HG03469 (cell line): ENCODE data around the gene COL8A2.

Source experiments
- ATAC-seq: cut with Tn5 transposase; IDR thresholded peaks from one replicate; pipeline ENCODE4 v1.9.1; 2021; ENCODE audit warnings: mild to moderate bottlenecking, moderate library complexity, moderate number of reproducible peaks; ENCODE audit not compliant: unreplicated experiment

Gene COL8A2

GRCh38 chr1:36070349-36070748 lies 54.7 kb downstream of the COL8A2 start:
- ATAC-seq = no peak

GRCh38 chr1:36068866-36069265 lies 56.2 kb downstream of the COL8A2 start:
- ATAC-seq = no peak

- no peak for ATAC-seq
These were observed 57.2 kb downstream of the COL8A2 start for GRCh38 chr1:36067871-36068270.

GRCh38 chr1:36062315-36062714 lies 62.7 kb downstream of the COL8A2 start:
- ATAC-seq = no peak

- ATAC-seq = no peak
These were observed 69.3 kb downstream of the COL8A2 start for GRCh38 chr1:36055706-36056105.

GRCh38 chr1:36053978-36054377 lies 71.0 kb downstream of the COL8A2 start:
- no peak for ATAC-seq

- ATAC-seq = no peak
These were observed 73.2 kb downstream of the COL8A2 start for GRCh38 chr1:36051821-36052220.
